Neural progenitor cell (in vitro differentiated cells): Measurements from ENCODE around the gene EXOC6B.

Experiments used
- CTCF ChIP-seq: fragments of 200-600 bp; sonication (generic); IDR thresholded peaks from 2 replicates; pipeline ENCODE4 v1.5.1; 2017; ENCODE audit warnings: antibody characterized with exemption, mild to moderate bottlenecking
- EZH2 ChIP-seq: fragments of 200-600 bp; sonication (generic); IDR thresholded peaks from 2 replicates; pipeline ENCODE4 v1.6.1; 2017; ENCODE audit warnings: antibody characterized with exemption, mild to moderate bottlenecking, moderate library complexity
- EZH2phosphoT487 ChIP-seq: fragments of 200-600 bp; sonication (generic); IDR thresholded peaks from 2 replicates; pipeline ENCODE4 v1.6.1; 2017; ENCODE audit warnings: antibody characterized with exemption

GRCh38 chr2:72278046-72278445 lies 547.8 kb downstream of the EXOC6B start:
- TF ChIP-seq CTCF (no peak), EZH2 (no peak), EZH2phosphoT487 (no peak)
